Activated B cell treated with CpG ODN at 0.5 μM for 24 hours (primary cell): ENCODE results near the gene PTPRE. TPM values are rescaled to one million over a fixed set of nuclear protein-coding genes. Genes with fewer than 3 reads are reported as not detected.

Experiments
- ATAC-seq: fragments of 200-7000 bp; cut with Tn5 transposase; one replicate; pipeline ENCODE4 v1.10.0; 2021; ENCODE audit warnings: low read depth, mild to moderate bottlenecking, moderate library complexity
- CTCF ChIA-PET: fragments of 350-600 bp; sonication (Branson Sonifier 250); formaldehyde crosslinking; loops from one replicate; lab custom pipeline; 2021; ENCODE audit warnings: antibody characterized with exemption; lab: Charles Lee
- POLR2A ChIA-PET: fragments of 350-600 bp; sonication (Branson Sonifier 250); formaldehyde crosslinking; loops from one replicate; lab custom pipeline; 2021; ENCODE audit warnings: antibody characterized with exemption; lab: Charles Lee
- DNase-seq: peaks from one replicate; pipeline ENCODE4 v3.0.0; 2022
- H3K27ac Mint-ChIP-seq: one replicate; pipeline ENCODE4 v1.8.0; 2020; ENCODE audit warnings: mixed read lengths
- H3K27me3 Mint-ChIP-seq: one replicate; pipeline ENCODE4 v1.8.0; 2021; ENCODE audit warnings: mixed read lengths
- H3K36me3 Mint-ChIP-seq: one replicate; pipeline ENCODE4 v1.8.0; 2021; ENCODE audit warnings: low read depth, mixed read lengths
- H3K4me1 Mint-ChIP-seq: one replicate; pipeline ENCODE4 v1.8.0; 2021; ENCODE audit warnings: mixed read lengths
- H3K4me3 Mint-ChIP-seq: one replicate; pipeline ENCODE4 v1.8.0; 2020; ENCODE audit warnings: mild to moderate bottlenecking, mixed read lengths
- H3K9me3 Mint-ChIP-seq: one replicate; pipeline ENCODE4 v1.8.0; 2020; ENCODE audit warnings: mixed read lengths
- intact Hi-C: fragments of 100-400 bp; cut with micrococcal nuclease; formaldehyde crosslinking; loops from one replicate; pipeline ENCODE4 v1.15.1; 2024
- total RNA-seq: library from RNA; stranded (reverse); gene quantifications from 2 replicates; pipeline ENCODE4 v1.2.3, GENCODE V29; 2022
- TF ChIP-seq, protein P1 (sequence below): fragments of 200-600 bp; IDR thresholded peaks from one replicate; pipeline ENCODE4 v1.8.0; 2022; ENCODE audit warnings: antibody characterized with exemption, mild to moderate bottlenecking

PTPRE gene
- total RNA-seq, 1 donor from 2014 or later: 36.8 TPM

DNA sequence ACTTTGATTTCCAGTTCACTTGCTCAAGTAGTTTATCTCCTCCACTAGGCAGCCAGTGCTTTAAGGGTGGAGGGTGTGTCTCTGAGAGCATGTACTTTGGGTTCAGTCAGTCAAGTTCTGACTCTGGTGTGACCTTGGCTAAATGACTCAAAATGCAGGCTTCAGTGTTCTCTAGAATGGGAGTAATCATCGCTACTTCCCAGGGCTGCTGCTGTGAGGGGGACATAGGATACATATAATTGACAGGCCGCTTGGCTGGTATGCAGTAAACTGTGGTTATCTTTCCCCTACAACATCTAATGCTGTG is 3.5 kb downstream of the PTPRE start:
- intact Hi-C loops: no loop called here

DNA sequence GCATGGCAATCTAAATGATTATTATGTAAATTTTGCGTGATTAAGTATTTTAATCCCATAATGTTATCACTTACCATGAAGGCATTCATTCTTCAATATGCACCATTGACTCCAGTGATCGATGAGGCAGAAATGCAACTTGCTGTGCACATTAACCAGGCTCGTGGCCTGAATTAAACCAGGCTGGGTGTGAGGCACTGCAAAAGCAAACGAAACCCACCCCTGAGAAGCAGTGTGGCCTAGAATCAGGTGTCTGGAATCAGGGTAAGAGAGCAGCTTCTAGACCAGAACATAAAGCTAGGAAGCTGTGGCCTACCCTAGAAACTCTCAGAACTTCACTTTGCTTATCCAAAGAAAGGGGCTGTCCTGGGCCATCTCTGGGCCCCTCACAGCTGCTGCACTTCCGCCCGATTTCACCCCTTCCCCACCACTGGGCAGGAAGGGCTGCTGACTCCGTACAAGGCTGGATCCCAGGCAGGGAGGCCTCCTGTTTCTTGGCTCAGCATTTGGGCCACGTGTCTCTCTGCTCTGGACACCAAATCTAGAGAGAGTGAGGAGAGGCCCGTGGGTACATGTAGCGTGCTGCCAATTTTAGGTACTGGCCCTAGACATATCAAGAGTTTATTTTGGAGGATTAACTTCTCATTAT is 4.4 kb downstream of the PTPRE start:
- CTCF ChIA-PET: no interaction called here
- intact Hi-C loops: no loop called here
- POLR2A ChIA-PET: no interaction called here
- no peak overlapping the region for H3K4me3 Mint-ChIP-seq
- H3K27ac Mint-ChIP-seq: no peak overlapping the region
- no peaks in the 10 kb centered on the region for H3K4me1 Mint-ChIP-seq
- no peaks in the 10 kb centered on the region for H3K36me3 Mint-ChIP-seq
- TF ChIP-seq, protein P1, sequence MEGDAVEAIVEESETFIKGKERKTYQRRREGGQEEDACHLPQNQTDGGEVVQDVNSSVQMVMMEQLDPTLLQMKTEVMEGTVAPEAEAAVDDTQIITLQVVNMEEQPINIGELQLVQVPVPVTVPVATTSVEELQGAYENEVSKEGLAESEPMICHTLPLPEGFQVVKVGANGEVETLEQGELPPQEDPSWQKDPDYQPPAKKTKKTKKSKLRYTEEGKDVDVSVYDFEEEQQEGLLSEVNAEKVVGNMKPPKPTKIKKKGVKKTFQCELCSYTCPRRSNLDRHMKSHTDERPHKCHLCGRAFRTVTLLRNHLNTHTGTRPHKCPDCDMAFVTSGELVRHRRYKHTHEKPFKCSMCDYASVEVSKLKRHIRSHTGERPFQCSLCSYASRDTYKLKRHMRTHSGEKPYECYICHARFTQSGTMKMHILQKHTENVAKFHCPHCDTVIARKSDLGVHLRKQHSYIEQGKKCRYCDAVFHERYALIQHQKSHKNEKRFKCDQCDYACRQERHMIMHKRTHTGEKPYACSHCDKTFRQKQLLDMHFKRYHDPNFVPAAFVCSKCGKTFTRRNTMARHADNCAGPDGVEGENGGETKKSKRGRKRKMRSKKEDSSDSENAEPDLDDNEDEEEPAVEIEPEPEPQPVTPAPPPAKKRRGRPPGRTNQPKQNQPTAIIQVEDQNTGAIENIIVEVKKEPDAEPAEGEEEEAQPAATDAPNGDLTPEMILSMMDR: no peak
- H3K27me3 Mint-ChIP-seq: peaks cover 30% of the 10 kb centered on the region
- no peaks in the 10 kb centered on the region for H3K9me3 Mint-ChIP-seq
- ATAC-seq (no peak), DNase-seq (no peak)

More for the DNA sequence above, 3.5 kb downstream of the PTPRE start:
- DNase-seq (no peak), ATAC-seq (no peak)
- no peaks in the 10 kb centered on the region for H3K4me1 Mint-ChIP-seq
- H3K4me3 Mint-ChIP-seq: no peak overlapping the region
- no peaks in the 10 kb centered on the region for H3K36me3 Mint-ChIP-seq
- CTCF ChIA-PET: interaction anchor here (3.1 kb wide), 1 partner anchor 159 kb away, joined by 12 read pairs; no protein-coding TSS in a partner anchor
- no peaks in the 10 kb centered on the region for H3K9me3 Mint-ChIP-seq
- H3K27ac Mint-ChIP-seq: no peak overlapping the region
- peaks cover 34% of the 10 kb centered on the region for H3K27me3 Mint-ChIP-seq
- POLR2A ChIA-PET: no interaction called here
- TF ChIP-seq, protein P1: no peak

DNA sequence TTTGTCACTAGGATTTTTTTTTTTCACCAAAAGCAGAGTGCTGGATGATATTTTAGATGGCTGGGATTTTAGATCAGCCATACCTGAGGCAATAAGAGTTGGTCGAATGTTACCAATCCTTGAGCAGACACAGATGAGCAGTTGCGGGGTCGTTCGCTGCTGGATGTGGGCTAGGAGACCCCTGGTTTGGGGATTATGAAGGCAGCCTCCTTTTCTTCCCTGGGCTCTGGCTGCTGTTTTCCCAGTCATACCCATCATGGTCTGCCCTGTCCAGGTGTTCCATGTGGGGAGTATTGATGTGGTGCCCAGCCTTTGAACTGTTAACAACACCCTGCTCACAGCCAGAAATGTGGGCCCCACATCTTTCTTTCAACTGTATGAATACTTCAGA is 5.0 kb downstream of the PTPRE start:
- DNase-seq: no peak
- H3K9me3 Mint-ChIP-seq: no peaks in the 10 kb centered on the region
- H3K4me3 Mint-ChIP-seq: no peak overlapping the region
- intact Hi-C loops: no loop called here
- H3K4me1 Mint-ChIP-seq: no peaks in the 10 kb centered on the region
- ChIA-PET CTCF (no interaction called here), POLR2A (no interaction called here)
- no peaks in the 10 kb centered on the region for H3K36me3 Mint-ChIP-seq
- H3K27ac Mint-ChIP-seq: no peak overlapping the region
- ATAC-seq: no peak
- TF ChIP-seq, protein P1: no peak
- peaks cover 26% of the 10 kb centered on the region for H3K27me3 Mint-ChIP-seq

DNA sequence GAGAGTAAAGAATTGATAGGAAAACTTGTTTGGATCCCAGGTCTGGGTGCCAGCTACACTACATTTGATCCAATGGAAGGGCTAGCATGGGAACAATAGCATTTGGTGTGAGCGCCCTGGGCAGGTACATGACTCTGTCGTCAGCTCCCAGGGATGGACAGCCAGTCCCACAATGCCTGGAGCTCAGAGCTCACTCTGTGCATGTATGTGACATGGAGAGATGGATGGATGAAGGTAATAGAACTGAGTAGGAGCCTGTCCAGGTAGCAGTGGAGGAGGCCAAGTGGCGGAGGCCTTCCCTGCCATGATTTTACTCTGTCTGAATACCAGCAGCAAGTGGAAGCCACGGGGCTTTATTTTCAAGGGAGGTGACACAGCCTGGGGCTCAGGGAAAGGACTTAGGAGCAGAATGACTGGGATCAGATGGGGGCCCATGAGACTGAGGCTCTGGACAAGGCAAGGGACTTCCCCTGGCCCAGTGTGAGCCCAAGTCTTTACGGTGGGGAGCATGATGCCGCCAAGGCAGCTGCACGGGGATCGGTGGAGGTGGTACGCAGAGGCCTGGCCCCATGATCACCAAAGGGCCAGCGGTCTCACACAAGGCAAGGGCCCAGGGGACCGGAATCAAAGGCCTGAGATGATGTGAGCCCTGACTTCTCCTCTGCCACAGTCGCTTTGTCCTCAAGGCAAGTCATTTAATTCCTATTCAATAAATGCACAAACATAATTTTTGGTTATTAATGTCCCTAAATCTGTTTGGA is 5.9 kb downstream of the PTPRE start:
- no peak for DNase-seq
- intact Hi-C loops: no loop called here
- TF ChIP-seq, protein P1: no peak
- CTCF ChIA-PET: no interaction called here
- H3K27ac Mint-ChIP-seq: no peak overlapping the region
- ATAC-seq: no peak
- peaks cover 26% of the 10 kb centered on the region for H3K27me3 Mint-ChIP-seq
- POLR2A ChIA-PET: no interaction called here
- no peaks in the 10 kb centered on the region for H3K4me1 Mint-ChIP-seq
- no peaks in the 10 kb centered on the region for H3K36me3 Mint-ChIP-seq
- H3K9me3 Mint-ChIP-seq: no peaks in the 10 kb centered on the region
- H3K4me3 Mint-ChIP-seq: no peak overlapping the region

DNA sequence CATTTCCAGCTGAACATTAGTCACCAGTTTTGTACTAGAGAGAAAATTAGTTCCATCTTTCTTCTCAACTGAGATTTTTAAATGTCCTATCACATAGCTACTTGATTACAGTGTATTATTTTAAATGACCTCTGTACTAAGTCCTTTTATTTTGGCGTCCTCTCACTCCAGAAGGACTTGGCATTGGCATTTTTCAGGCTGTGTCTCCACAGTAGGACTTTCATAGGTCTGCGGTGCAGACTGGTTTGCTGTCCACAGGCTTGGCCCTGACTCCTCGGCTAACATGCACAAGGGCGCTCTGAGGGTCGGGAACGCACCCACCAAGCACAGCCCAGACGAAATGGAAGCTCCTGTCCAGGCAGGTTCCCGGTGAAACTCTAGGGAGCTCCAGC is 6.5 kb downstream of the PTPRE start:
- no peaks in the 10 kb centered on the region for H3K4me1 Mint-ChIP-seq
- H3K36me3 Mint-ChIP-seq: no peaks in the 10 kb centered on the region
- ChIA-PET CTCF (no interaction called here), POLR2A (no interaction called here)
- no peak overlapping the region for H3K4me3 Mint-ChIP-seq
- H3K9me3 Mint-ChIP-seq: no peaks in the 10 kb centered on the region
- intact Hi-C loops: no loop called here
- H3K27me3 Mint-ChIP-seq: peaks cover 21% of the 10 kb centered on the region
- ATAC-seq (no peak), DNase-seq (no peak)
- no peak overlapping the region for H3K27ac Mint-ChIP-seq
- TF ChIP-seq, protein P1: no peak
